SK-N-SH treated with all-trans-retinoic acid at 6 μM for 48 hours (cell line): ENCODE results near the gene UBE2S.

ENCODE experiments used
- ATAC-seq: fragments of 200-7000 bp; cut with Tn5 transposase; 3 replicates; pipeline ENCODE4 v1.9.1; 2020; ENCODE audit warnings: mild to moderate bottlenecking, moderate library complexity
- ARNTL ChIP-seq: fragments of 450-650 bp; formaldehyde crosslinking; IDR thresholded peaks from 2 replicates; pipeline ENCODE4 v1.5.0; 2020; ENCODE audit warnings: low read depth, mild to moderate bottlenecking, moderate library complexity, borderline replicate concordance
- CREB5 ChIP-seq: fragments of 250-450 bp; sonication (Bioruptor Pico); IDR thresholded peaks from 2 replicates; pipeline ENCODE4 v1.5.1; 2020; ENCODE audit warnings: low read depth, mild to moderate bottlenecking, moderate library complexity
- CSDC2 ChIP-seq: fragments of 250-450 bp; sonication (Bioruptor Pico); IDR thresholded peaks from 2 replicates; pipeline ENCODE4 v1.5.0; 2020; ENCODE audit warnings: mild to moderate bottlenecking, moderate library complexity
- ESRRG ChIP-seq: fragments of 250-450 bp; sonication (Bioruptor Pico); IDR thresholded peaks from 2 replicates; pipeline ENCODE4 v1.6.1; 2021; ENCODE audit warnings: mild to moderate bottlenecking
- GLIS3 ChIP-seq: fragments of 250-450 bp; sonication (Bioruptor Pico); IDR thresholded peaks from 2 replicates; pipeline ENCODE4 v1.5.0; 2020; ENCODE audit warnings: mild to moderate bottlenecking, moderate library complexity
- ISL1 ChIP-seq: fragments of 250-450 bp; sonication (Bioruptor Pico); IDR thresholded peaks from 2 replicates; pipeline ENCODE4 v2.1.2; 2022; ENCODE audit warnings: mild to moderate bottlenecking, moderate library complexity
- OSR1 ChIP-seq: fragments of 250-450 bp; sonication (Bioruptor Pico); IDR thresholded peaks from 2 replicates; pipeline ENCODE4 v1.8.0; 2022; ENCODE audit warnings: moderate library complexity, mild to moderate bottlenecking, inconsistent platforms
- PPARA ChIP-seq: fragments of 250-450 bp; sonication (Bioruptor Pico); IDR thresholded peaks from 2 replicates; pipeline ENCODE4 v1.5.0; 2020; ENCODE audit warnings: mild to moderate bottlenecking, borderline replicate concordance
- RARB ChIP-seq: fragments of 250-450 bp; sonication (Bioruptor Pico); IDR thresholded peaks from 2 replicates; pipeline ENCODE4 v1.8.0; 2021; ENCODE audit warnings: mild to moderate bottlenecking, moderate library complexity
- SNAI2 ChIP-seq: fragments of 250-450 bp; sonication (Bioruptor Pico); IDR thresholded peaks from 2 replicates; pipeline ENCODE4 v1.5.0; 2020; ENCODE audit warnings: mild to moderate bottlenecking, moderate library complexity
- TCF4 ChIP-seq: fragments of 250-450 bp; sonication (Bioruptor Pico); IDR thresholded peaks from 2 replicates; pipeline ENCODE4 v1.8.0; 2021; ENCODE audit warnings: mild to moderate bottlenecking, moderate library complexity, borderline replicate concordance
- TOX ChIP-seq: fragments of 250-450 bp; sonication (Bioruptor Pico); IDR thresholded peaks from 2 replicates; pipeline ENCODE4 v1.8.0; 2021; ENCODE audit warnings: mild to moderate bottlenecking, moderate library complexity, borderline replicate concordance
- ZC3H10 ChIP-seq: fragments of 250-450 bp; sonication (Bioruptor Pico); IDR thresholded peaks from 2 replicates; pipeline ENCODE4 v1.5.1; 2021; ENCODE audit warnings: mild to moderate bottlenecking, moderate library complexity
- ZFP3 ChIP-seq: fragments of 250-450 bp; sonication (Bioruptor Pico); IDR thresholded peaks from 2 replicates; pipeline ENCODE4 v1.5.0; 2020; ENCODE audit warnings: mild to moderate bottlenecking, moderate library complexity
- ZFP30 ChIP-seq: fragments of 450-650 bp; formaldehyde crosslinking; IDR thresholded peaks from 2 replicates; pipeline ENCODE4 v1.5.0; 2022; ENCODE audit warnings: mild to moderate bottlenecking, moderate library complexity
- ZNF565 ChIP-seq: fragments of 450-650 bp; formaldehyde crosslinking; conservative IDR thresholded peaks from 2 replicates; pipeline ENCODE4 v1.5.0; 2020; ENCODE audit warnings: low read depth, mild to moderate bottlenecking, moderate library complexity
- ZNF70 ChIP-seq: fragments of 450-650 bp; formaldehyde crosslinking; IDR thresholded peaks from 2 replicates; pipeline ENCODE4 v1.5.0; 2020; ENCODE audit warnings: mild to moderate bottlenecking, moderate library complexity
- TF ChIP-seq, protein P1 (sequence below): fragments of 250-450 bp; sonication (Bioruptor Pico); IDR thresholded peaks from 2 replicates; pipeline ENCODE4 v1.8.0; 2020; ENCODE audit warnings: mild to moderate bottlenecking, moderate library complexity, borderline replicate concordance
- TF ChIP-seq, protein P2 (sequence below): fragments of 250-450 bp; sonication (Bioruptor Pico); IDR thresholded peaks from 2 replicates; pipeline ENCODE4 v1.8.0; 2021; ENCODE audit warnings: low read depth, mild to moderate bottlenecking, moderate library complexity, borderline replicate concordance
- TF ChIP-seq, protein P3 (sequence below): fragments of 250-450 bp; sonication (Bioruptor Pico); IDR thresholded peaks from 2 replicates; pipeline ENCODE4 v1.5.1; 2021; ENCODE audit warnings: mild to moderate bottlenecking, moderate library complexity

UBE2S gene

GRCh38 chr19:55354698-55355212 is 52.8 kb downstream of the UBE2S start, which contains the start of gene COX6B2 (continued):
- TF ChIP-seq TCF4 (CRISPR knock-in tag), result no peak
- TF ChIP-seq ZNF565 (CRISPR knock-in tag), result no peak
- no peak for TF ChIP-seq ZC3H10 (CRISPR knock-in tag)
- TF ChIP-seq CSDC2, result no peak
- TF ChIP-seq, protein P1, sequence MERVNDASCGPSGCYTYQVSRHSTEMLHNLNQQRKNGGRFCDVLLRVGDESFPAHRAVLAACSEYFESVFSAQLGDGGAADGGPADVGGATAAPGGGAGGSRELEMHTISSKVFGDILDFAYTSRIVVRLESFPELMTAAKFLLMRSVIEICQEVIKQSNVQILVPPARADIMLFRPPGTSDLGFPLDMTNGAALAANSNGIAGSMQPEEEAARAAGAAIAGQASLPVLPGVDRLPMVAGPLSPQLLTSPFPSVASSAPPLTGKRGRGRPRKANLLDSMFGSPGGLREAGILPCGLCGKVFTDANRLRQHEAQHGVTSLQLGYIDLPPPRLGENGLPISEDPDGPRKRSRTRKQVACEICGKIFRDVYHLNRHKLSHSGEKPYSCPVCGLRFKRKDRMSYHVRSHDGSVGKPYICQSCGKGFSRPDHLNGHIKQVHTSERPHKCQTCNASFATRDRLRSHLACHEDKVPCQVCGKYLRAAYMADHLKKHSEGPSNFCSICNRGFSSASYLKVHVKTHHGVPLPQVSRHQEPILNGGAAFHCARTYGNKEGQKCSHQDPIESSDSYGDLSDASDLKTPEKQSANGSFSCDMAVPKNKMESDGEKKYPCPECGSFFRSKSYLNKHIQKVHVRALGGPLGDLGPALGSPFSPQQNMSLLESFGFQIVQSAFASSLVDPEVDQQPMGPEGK (CRISPR knock-in tag), result no peak

DNA sequence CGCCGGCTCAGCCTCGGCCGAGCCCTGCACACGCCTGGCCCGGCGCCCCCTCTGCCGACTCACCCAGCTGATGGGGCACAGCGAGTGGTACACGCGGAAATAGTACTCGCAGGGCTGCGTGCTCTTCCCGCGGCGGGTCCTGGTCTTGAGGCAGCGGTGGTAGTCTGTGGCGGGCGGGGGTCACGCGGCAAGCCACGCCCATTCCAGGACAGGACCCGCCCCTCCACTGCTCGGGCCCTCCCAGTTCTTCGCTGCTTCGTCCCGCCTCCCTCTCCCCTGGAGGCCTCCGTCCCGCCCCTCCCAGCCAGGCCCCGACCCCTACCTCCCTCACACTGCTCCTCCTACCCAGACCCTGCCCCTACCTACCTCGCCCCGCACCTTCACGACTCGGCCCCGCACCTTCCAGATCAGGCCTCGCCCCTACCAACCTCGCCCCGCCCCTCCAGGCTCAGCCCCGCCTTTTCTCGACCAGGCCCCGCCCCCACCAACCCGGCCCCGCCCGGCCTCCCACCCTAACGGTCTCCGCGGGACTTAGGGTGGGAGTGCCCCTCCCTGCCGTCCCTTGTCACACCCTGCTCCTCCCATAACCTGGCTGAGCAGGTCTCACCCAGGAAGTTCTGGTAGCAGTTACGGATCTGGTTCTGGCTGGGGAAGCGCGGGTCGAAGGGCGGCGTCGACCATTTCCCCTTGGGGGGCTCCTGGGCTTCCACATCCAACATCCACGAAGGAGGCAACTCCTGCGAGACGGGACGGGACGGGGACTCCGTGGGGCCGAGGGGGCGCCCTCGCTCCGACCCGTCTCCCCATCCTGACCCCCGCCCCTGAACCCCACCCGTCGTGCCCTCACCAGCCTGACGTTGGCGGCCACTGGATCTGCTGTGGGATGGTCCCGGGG is 53.5 kb downstream of the UBE2S start:
- peak; percentile 95 for ATAC-seq
- TF ChIP-seq PPARA (no peak), SNAI2 (CRISPR knock-in tag) (no peak), ZFP3 (CRISPR knock-in tag) (no peak), ZNF70 (CRISPR knock-in tag) (no peak), GLIS3 (no peak), ESRRG (CRISPR knock-in tag) (no peak), OSR1 (CRISPR knock-in tag) (no peak), ZC3H10 (CRISPR knock-in tag) (no peak), CSDC2 (no peak), TOX (no peak), RARB (no peak), CREB5 (no peak), ZFP30 (CRISPR knock-in tag) (no peak), ARNTL (CRISPR knock-in tag) (no peak)
- TF ChIP-seq, protein P2, sequence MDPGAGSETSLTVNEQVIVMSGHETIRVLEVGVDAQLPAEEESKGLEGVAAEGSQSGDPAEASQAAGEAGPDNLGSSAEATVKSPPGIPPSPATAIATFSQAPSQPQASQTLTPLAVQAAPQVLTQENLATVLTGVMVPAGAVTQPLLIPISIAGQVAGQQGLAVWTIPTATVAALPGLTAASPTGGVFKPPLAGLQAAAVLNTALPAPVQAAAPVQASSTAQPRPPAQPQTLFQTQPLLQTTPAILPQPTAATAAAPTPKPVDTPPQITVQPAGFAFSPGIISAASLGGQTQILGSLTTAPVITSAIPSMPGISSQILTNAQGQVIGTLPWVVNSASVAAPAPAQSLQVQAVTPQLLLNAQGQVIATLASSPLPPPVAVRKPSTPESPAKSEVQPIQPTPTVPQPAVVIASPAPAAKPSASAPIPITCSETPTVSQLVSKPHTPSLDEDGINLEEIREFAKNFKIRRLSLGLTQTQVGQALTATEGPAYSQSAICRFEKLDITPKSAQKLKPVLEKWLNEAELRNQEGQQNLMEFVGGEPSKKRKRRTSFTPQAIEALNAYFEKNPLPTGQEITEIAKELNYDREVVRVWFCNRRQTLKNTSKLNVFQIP (CRISPR knock-in tag), result no peak
- TF ChIP-seq, protein P1 (CRISPR knock-in tag), result no peak
- TF ChIP-seq, protein P3, sequence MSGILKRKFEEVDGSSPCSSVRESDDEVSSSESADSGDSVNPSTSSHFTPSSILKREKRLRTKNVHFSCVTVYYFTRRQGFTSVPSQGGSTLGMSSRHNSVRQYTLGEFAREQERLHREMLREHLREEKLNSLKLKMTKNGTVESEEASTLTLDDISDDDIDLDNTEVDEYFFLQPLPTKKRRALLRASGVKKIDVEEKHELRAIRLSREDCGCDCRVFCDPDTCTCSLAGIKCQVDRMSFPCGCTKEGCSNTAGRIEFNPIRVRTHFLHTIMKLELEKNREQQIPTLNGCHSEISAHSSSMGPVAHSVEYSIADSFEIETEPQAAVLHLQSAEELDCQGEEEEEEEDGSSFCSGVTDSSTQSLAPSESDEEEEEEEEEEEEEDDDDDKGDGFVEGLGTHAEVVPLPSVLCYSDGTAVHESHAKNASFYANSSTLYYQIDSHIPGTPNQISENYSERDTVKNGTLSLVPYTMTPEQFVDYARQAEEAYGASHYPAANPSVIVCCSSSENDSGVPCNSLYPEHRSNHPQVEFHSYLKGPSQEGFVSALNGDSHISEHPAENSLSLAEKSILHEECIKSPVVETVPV (CRISPR knock-in tag), result no peak
- TF ChIP-seq, all 23 proteins: peak for 0

DNA sequence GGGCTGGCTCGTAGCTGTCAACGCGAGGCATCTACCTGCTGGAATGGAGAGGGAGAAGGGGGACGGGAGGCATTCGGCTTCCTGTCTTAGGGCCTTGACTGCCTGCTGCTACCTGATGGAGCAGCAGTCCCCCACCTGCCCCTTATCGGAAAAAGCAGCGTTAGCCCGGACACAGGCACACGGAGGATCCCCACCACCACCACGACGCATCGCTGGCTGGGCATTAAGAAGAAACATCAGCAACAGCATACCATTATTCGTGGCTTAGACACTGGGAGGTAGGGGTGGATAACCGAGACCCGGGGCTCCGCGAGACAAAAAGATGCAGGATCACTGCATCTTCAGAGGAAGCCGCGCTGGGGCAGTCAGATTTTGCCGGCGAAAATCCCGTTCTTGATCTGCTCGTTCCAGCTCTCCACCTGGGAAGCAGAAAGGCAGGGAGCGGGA is 54.2 kb downstream of the UBE2S start:
- ATAC-seq, result peak; percentile 19
- TF ChIP-seq ISL1 (CRISPR knock-in tag) (no peak), CSDC2 (no peak), ARNTL (CRISPR knock-in tag) (no peak), ZFP30 (CRISPR knock-in tag) (no peak), PPARA (no peak), CREB5 (no peak), TOX (no peak), OSR1 (CRISPR knock-in tag) (no peak), ZNF565 (CRISPR knock-in tag) (no peak), TCF4 (CRISPR knock-in tag) (no peak)
- TF ChIP-seq, protein P3 (CRISPR knock-in tag), result no peak
- TF ChIP-seq, protein P1 (CRISPR knock-in tag), result no peak
